Endothelial cell of umbilical vein (primary cell): Measurements from ENCODE around the gene EPHA4. TPM values are rescaled to one million over a fixed set of nuclear protein-coding genes. Genes with fewer than 3 reads are reported as not detected.

ENCODE experiments used
- BruUV-seq: library from RNA; stranded (reverse); fragments of 400-500 nt; replicated peaks from 2 replicates; lab custom pipeline; 2021; lab: Mats Ljungman, UMichigan
- CTCF ChIA-PET: fragments of 300-600, 350-600 bp; sonication (Branson Sonifier 250); formaldehyde crosslinking; loops from one replicate; lab custom pipeline; 2021; ENCODE audit warnings: antibody characterized with exemption, inconsistent platforms; lab: Charles Lee
- POLR2A ChIA-PET: fragments of 300-600, 350-600 bp; sonication (Branson Sonifier 250); formaldehyde crosslinking; loops from one replicate; lab custom pipeline; 2021; ENCODE audit warnings: antibody characterized with exemption, inconsistent platforms; lab: Charles Lee
- DNase-seq: peaks from one replicate; pipeline ENCODE4 v3.0.0-alpha.2; 2011; ENCODE audit warnings: low read depth, low spot score
- FAIRE-seq: peaks from 2 replicates; lab custom pipeline; 2011; peaks lifted over from hg19 to GRCh38; lab: Jason Lieb, UNC
- H2AFZ ChIP-seq: 2 replicates; pipeline ENCODE4 v1.6.0; 2012; ENCODE audit warnings: low read depth, low read length, control low read depth, inconsistent platforms
- H3K27ac ChIP-seq: 2 replicates; pipeline ENCODE4 v1.5.1; 2011; ENCODE audit warnings: low read depth, mild to moderate bottlenecking, control low read depth, low read length, moderate library complexity; ENCODE audit not compliant: insufficient read depth
- H3K27me3 ChIP-seq, 2 experiments: 2 replicates each; pipeline versions ENCODE4 v1.6.0 to v1.6.1; 2011; ENCODE audit warnings: low read length in 2 of 2, mixed read lengths in 1 of 2; ENCODE audit not compliant: control insufficient read depth in 2 of 2, insufficient read depth in 2 of 2
- H3K36me3 ChIP-seq, 2 experiments: 2 replicates in 1 of 2; 3 replicates in 1 of 2; pipeline ENCODE4 v1.5.1; 2011; ENCODE audit warnings: low read length in 2 of 2, mild to moderate bottlenecking in 1 of 2, moderate library complexity in 1 of 2; ENCODE audit not compliant: control insufficient read depth in 2 of 2, insufficient read depth in 2 of 2; ENCODE audit errors: extremely low read depth in 1 of 2
- H3K4me1 ChIP-seq: 3 replicates; pipeline ENCODE4 v1.5.1; 2011; ENCODE audit warnings: mild to moderate bottlenecking, low read length; ENCODE audit not compliant: control insufficient read depth, insufficient read depth; ENCODE audit errors: extremely low read depth
- H3K4me2 ChIP-seq: 2 replicates; pipeline ENCODE4 v1.6.1; 2011; ENCODE audit warnings: low read length, control low read depth, mixed read lengths; ENCODE audit not compliant: insufficient read depth
- H3K4me3 ChIP-seq, 3 experiments: fragments of 200-600 bp in 1 of 3; sonication (generic), shearing (Covaris generic) in 1 of 3; replicated peaks in 1 of 3; 2 replicates each; pipeline ENCODE4 v1.5.1; 2011 to 2016; ENCODE audit warnings: control low read depth in 3 of 3, low read length in 3 of 3, mild to moderate bottlenecking in 2 of 3, inconsistent platforms in 1 of 3, low read depth in 1 of 3, moderate library complexity in 1 of 3; ENCODE audit not compliant: insufficient read depth in 1 of 3
- H3K79me2 ChIP-seq: 2 replicates; pipeline ENCODE4 v1.6.0; 2012; ENCODE audit warnings: low read length, inconsistent platforms; ENCODE audit not compliant: control insufficient read depth, insufficient read depth
- H3K9ac ChIP-seq: replicated peaks from 2 replicates; pipeline ENCODE3; 2011; ENCODE audit warnings: low read length, control low read depth; ENCODE audit not compliant: insufficient read depth; ENCODE audit errors: extremely low read depth
- H3K9me1 ChIP-seq: replicated peaks from 3 replicates; pipeline ENCODE4 v1.6.0; 2011; ENCODE audit warnings: mild to moderate bottlenecking, low read length; ENCODE audit not compliant: control insufficient read depth, insufficient read depth; ENCODE audit errors: extremely low read depth
- H3K9me3 ChIP-seq: replicated peaks from 2 replicates; pipeline ENCODE4 v1.5.1; 2012; ENCODE audit warnings: low read length, inconsistent platforms; ENCODE audit not compliant: control insufficient read depth, insufficient read depth
- H4K20me1 ChIP-seq: replicated peaks from 2 replicates; pipeline ENCODE3; 2011; ENCODE audit warnings: mild to moderate bottlenecking, low read length; ENCODE audit not compliant: control insufficient read depth, insufficient read depth; ENCODE audit errors: extremely low read depth
- EZH2 ChIP-seq: IDR thresholded peaks from 2 replicates; pipeline ENCODE4 v1.6.1; 2012; ENCODE audit warnings: borderline replicate concordance, low read depth, mild to moderate bottlenecking, moderate library complexity, low read length, inconsistent platforms; ENCODE audit not compliant: severe bottlenecking
- FOS ChIP-seq: IDR thresholded peaks from 2 replicates; pipeline ENCODE4 v1.6.1; 2011; ENCODE audit warnings: mild to moderate bottlenecking, low read length, moderate library complexity, borderline replicate concordance; ENCODE audit not compliant: insufficient read depth
- GATA2 ChIP-seq: IDR thresholded peaks from 2 replicates; pipeline ENCODE4 v1.7.0; 2011; ENCODE audit warnings: low read depth, mild to moderate bottlenecking, moderate library complexity, mixed read lengths, low read length; ENCODE audit not compliant: insufficient read length, insufficient read depth
- JUN ChIP-seq: IDR thresholded peaks from 2 replicates; pipeline ENCODE4 v1.6.1; 2011; ENCODE audit warnings: borderline replicate concordance, low read depth; ENCODE audit not compliant: insufficient read length, insufficient read depth
- MYC ChIP-seq: IDR thresholded peaks from one replicate; pipeline ENCODE4 v1.6.1; 2011; ENCODE audit warnings: mild to moderate bottlenecking, low read depth, low read length
- POLR2A ChIP-seq: IDR thresholded peaks from 2 replicates; pipeline ENCODE4 v1.6.1; 2012; ENCODE audit warnings: low read depth, mild to moderate bottlenecking, control low read depth, low read length
- POLR2AphosphoS5 ChIP-seq: IDR thresholded peaks from 2 replicates; pipeline ENCODE4 v1.6.1; 2012; ENCODE audit warnings: low read depth, mild to moderate bottlenecking, control low read depth, low read length, moderate library complexity; ENCODE audit not compliant: insufficient read depth
- dilution Hi-C: fragments of 300-500 bp; cut with MboI; formaldehyde crosslinking; loops from one replicate; pipeline ENCODE4 v1.15.0; 2019; ENCODE audit warnings: low sequenced_read_pairs; ENCODE audit not compliant: extremely low pct_ligation_motif_present
- intact Hi-C: fragments of 100-400 bp; cut with micrococcal nuclease; formaldehyde crosslinking; loops from one replicate; pipeline ENCODE4 v1.10.0; 2022
- polyA plus RNA-seq, 4 experiments: library from polyadenylated mRNA; depleted of rRNA in 3 of 4; stranded (reverse) in 3 of 4; unstranded in 1 of 4; fragments of >200 nt; gene quantifications; 2 replicates each; pipeline versions ENCODE4 v1.2.1 to v1.2.3, GENCODE V29; 2011 to 2012; ENCODE audit warnings: missing spikeins in 1 of 4
- total RNA-seq: library from RNA; stranded (reverse); gene quantifications from 2 replicates; pipeline ENCODE4 v1.2.3, GENCODE V29; 2021
- TF ChIP-seq, protein P1 (sequence below): IDR thresholded peaks from 2 replicates; pipeline ENCODE4 v1.6.1; 2011; ENCODE audit not compliant: insufficient read depth, insufficient read length
- TF ChIP-seq, protein P2 (sequence below), 2 donors: IDR thresholded peaks; 1 replicate in 1 of 2; 2 replicates in 1 of 2; pipeline ENCODE4 v1.5.1; 2011; ENCODE audit warnings: low read length in 2 of 2, mild to moderate bottlenecking in 2 of 2, moderate library complexity in 2 of 2, control low read depth in 1 of 2, inconsistent platforms in 1 of 2, low read depth in 1 of 2; ENCODE audit not compliant: insufficient read depth in 1 of 2; ENCODE audit errors: extremely low read depth in 1 of 2

EPHA4 gene
- total and polyA plus RNA-seq, 2 donors (not counting 3 experiments of a cell fraction or from before 2014, with no cell fraction given) = 11.9 to 19.8 TPM

DNA sequence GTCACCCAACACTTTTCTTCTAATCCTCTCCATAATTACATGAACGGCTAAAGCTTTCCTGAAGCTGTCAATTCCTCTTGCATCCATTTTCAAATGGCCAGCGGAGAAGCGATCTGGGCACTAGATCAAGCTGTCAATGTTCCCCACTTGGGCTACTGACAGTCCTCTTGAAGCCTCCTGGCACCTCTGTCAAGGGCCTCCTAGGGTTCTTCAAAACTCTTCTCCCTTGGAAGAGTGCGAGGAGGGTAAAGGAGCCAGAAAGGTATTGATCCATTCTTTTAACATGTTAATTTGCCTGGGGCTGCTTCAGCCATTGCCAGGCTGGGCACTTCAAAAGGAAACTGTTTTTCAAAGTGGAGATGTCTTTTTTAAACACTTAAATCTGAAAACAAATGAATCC is 19.8 kb downstream of the EPHA4 start:
- Histone ChIP-seq H3K27ac (no peak overlapping the region), H3K9me1 (no peaks in the 10 kb centered on the region), H3K4me1 (no peaks in the 10 kb centered on the region), H3K36me3 (peaks cover 0 to 1% of the 10 kb centered on the region in 2 experiments), H2AFZ (no peak overlapping the region), H3K9ac (no peak overlapping the region), H3K9me3 (no peaks in the 10 kb centered on the region), H3K4me2 (no peak overlapping the region), H3K4me3 (no peak overlapping the region), H3K27me3 (no peaks in the 10 kb centered on the region), H3K79me2 (peaks cover 4% of the 10 kb centered on the region), H4K20me1 (no peaks in the 10 kb centered on the region)
- BruUV-seq = no TSS peak
- DNase-seq = no peak
- no peak for FAIRE-seq
- TF ChIP-seq POLR2A (no peak), MYC (no peak), EZH2 (no peak), POLR2AphosphoS5 (no peak), FOS (no peak), GATA2 (no peak), JUN (no peak)
- TF ChIP-seq, protein P1, sequence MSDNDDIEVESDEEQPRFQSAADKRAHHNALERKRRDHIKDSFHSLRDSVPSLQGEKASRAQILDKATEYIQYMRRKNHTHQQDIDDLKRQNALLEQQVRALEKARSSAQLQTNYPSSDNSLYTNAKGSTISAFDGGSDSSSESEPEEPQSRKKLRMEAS = no peak
- TF ChIP-seq, protein P2, sequence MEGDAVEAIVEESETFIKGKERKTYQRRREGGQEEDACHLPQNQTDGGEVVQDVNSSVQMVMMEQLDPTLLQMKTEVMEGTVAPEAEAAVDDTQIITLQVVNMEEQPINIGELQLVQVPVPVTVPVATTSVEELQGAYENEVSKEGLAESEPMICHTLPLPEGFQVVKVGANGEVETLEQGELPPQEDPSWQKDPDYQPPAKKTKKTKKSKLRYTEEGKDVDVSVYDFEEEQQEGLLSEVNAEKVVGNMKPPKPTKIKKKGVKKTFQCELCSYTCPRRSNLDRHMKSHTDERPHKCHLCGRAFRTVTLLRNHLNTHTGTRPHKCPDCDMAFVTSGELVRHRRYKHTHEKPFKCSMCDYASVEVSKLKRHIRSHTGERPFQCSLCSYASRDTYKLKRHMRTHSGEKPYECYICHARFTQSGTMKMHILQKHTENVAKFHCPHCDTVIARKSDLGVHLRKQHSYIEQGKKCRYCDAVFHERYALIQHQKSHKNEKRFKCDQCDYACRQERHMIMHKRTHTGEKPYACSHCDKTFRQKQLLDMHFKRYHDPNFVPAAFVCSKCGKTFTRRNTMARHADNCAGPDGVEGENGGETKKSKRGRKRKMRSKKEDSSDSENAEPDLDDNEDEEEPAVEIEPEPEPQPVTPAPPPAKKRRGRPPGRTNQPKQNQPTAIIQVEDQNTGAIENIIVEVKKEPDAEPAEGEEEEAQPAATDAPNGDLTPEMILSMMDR (IDR thresholded peaks at IDR 0.05; ENCODE audit: extremely low read depth in 1 of 2, insufficient read depth in 1 of 2, low read depth in 1 of 2, low read length in 2 of 2) = no peak
- intact Hi-C loops (no loop called here), dilution Hi-C loops (no loop called here)
- ChIA-PET CTCF (no interaction called here), POLR2A (no interaction called here)
